H1 (cell line): ENCODE measurements around the gene CCDC7. TPM values are rescaled to one million over a fixed set of nuclear protein-coding genes. Genes with fewer than 3 reads are reported as not detected.

Experiments
- CTCF ChIA-PET: fragments of 300-600 bp; sonication (Branson Sonifier 250); formaldehyde crosslinking; loops from one replicate; lab custom pipeline; 2021; ENCODE audit not compliant: partially characterized antibody; lab: Charles Lee
- POLR2A ChIA-PET: fragments of 300-600 bp; sonication (Branson Sonifier 250); formaldehyde crosslinking; loops from one replicate; lab custom pipeline; 2021; ENCODE audit warnings: inconsistent platforms; ENCODE audit not compliant: partially characterized antibody; lab: Charles Lee
- DNase-seq, 2 experiments: peaks; one replicate each; pipeline versions ENCODE4 v3.0.0 to v3.0.0-alpha.2; 2010 to 2022; ENCODE audit warnings: low spot score in 2 of 2, low read depth in 1 of 2, mixed read lengths in 1 of 2
- FAIRE-seq: peaks from 2 replicates; lab custom pipeline; 2011; peaks lifted over from hg19 to GRCh38; lab: Jason Lieb, UNC
- H2AFZ ChIP-seq: 2 replicates; pipeline ENCODE4 v1.8.1; 2012; ENCODE audit warnings: low read length, inconsistent platforms
- H2AK5ac ChIP-seq: 2 replicates; pipeline ENCODE4 v1.6.1; 2013; ENCODE audit warnings: low read depth, low read length
- H2BK120ac ChIP-seq: replicated peaks from 2 replicates; pipeline ENCODE3; 2013; ENCODE audit warnings: low read depth, low read length, inconsistent platforms
- H2BK12ac ChIP-seq: 2 replicates; pipeline ENCODE4 v1.6.1; 2013; ENCODE audit warnings: low read depth, low read length
- H2BK15ac ChIP-seq: 2 replicates; pipeline ENCODE4 v1.6.1; 2013; ENCODE audit warnings: low read length
- H2BK20ac ChIP-seq: 2 replicates; pipeline ENCODE4 v1.6.1; 2013; ENCODE audit warnings: low read length
- H2BK5ac ChIP-seq: 2 replicates; pipeline ENCODE4 v1.6.1; 2013; ENCODE audit warnings: low read depth, low read length
- H3K14ac ChIP-seq: 2 replicates; pipeline ENCODE4 v1.6.1; 2013; ENCODE audit warnings: inconsistent platforms; ENCODE audit not compliant: insufficient read length
- H3K18ac ChIP-seq: 2 replicates; pipeline ENCODE4 v1.6.1; 2013; ENCODE audit warnings: low read length; ENCODE audit errors: extremely low read depth
- H3K23ac ChIP-seq: 2 replicates; pipeline ENCODE4 v1.6.1; 2013; ENCODE audit warnings: inconsistent platforms; ENCODE audit not compliant: insufficient read length
- H3K23me2 ChIP-seq: 2 replicates; pipeline ENCODE4 v1.6.1; 2013; ENCODE audit warnings: low read depth, low read length
- H3K27ac ChIP-seq: 2 replicates; pipeline ENCODE4 v1.6.1; 2011; ENCODE audit warnings: low read depth, low read length, inconsistent platforms
- H3K27me3 ChIP-seq, 4 experiments: replicated peaks in 1 of 4; 1 replicate in 1 of 4; 2 replicates in 3 of 4; pipeline versions ENCODE4 v1.6.1 to v1.8.1; 2011 to 2013; ENCODE audit warnings: low read length in 3 of 4, mild to moderate bottlenecking in 3 of 4, inconsistent platforms in 2 of 4, mixed read lengths in 2 of 4, moderate library complexity in 1 of 4; ENCODE audit not compliant: control insufficient read depth in 3 of 4, insufficient read depth in 3 of 4; ENCODE audit errors: extremely low read depth in 1 of 4
- H3K36me3 ChIP-seq, 4 experiments: 2 replicates each; pipeline versions ENCODE4 v1.6.1 to v1.8.1; 2011 to 2013; ENCODE audit warnings: mild to moderate bottlenecking in 4 of 4, low read length in 3 of 4, moderate library complexity in 2 of 4, control low read depth in 1 of 4, inconsistent platforms in 1 of 4; ENCODE audit not compliant: insufficient read depth in 4 of 4, control insufficient read depth in 2 of 4
- H3K4ac ChIP-seq: replicated peaks from 2 replicates; pipeline ENCODE3; 2013; ENCODE audit warnings: low read length, low read depth, mixed read lengths, inconsistent platforms; ENCODE audit not compliant: insufficient read length
- H3K4me1 ChIP-seq, 4 experiments: replicated peaks in 1 of 4; 1 replicate in 1 of 4; 2 replicates in 3 of 4; pipeline versions ENCODE4 v1.6.1 to v1.8.1; 2011 to 2013; ENCODE audit warnings: low read length in 3 of 4, inconsistent platforms in 2 of 4, mixed read lengths in 1 of 4; ENCODE audit not compliant: insufficient read depth in 4 of 4, control insufficient read depth in 3 of 4
- H3K4me2 ChIP-seq, 2 experiments: 2 replicates each; pipeline versions ENCODE4 v1.6.1 to v1.8.1; 2011 to 2013; ENCODE audit warnings: low read depth in 2 of 2, low read length in 2 of 2, control low read depth in 1 of 2, inconsistent platforms in 1 of 2, mild to moderate bottlenecking in 1 of 2; ENCODE audit not compliant: insufficient read depth in 1 of 2
- H3K4me3 ChIP-seq, 4 experiments: fragments of 200-600, 300-600 bp in 1 of 4; sonication (generic), shearing (Covaris generic), sonication (Bioruptor Twin) in 1 of 4; 2 replicates each; pipeline versions ENCODE4 v1.5.1 to v1.8.1; 2011 to 2016; ENCODE audit warnings: low read length in 4 of 4, low read depth in 3 of 4, control low read depth in 2 of 4, inconsistent platforms in 2 of 4, mild to moderate bottlenecking in 2 of 4, mixed read lengths in 1 of 4, moderate library complexity in 1 of 4; ENCODE audit not compliant: insufficient read depth in 2 of 4; ENCODE audit errors: extremely low read depth in 1 of 4
- H3K56ac ChIP-seq: replicated peaks from 2 replicates; pipeline ENCODE3; 2013; ENCODE audit warnings: low read depth, mild to moderate bottlenecking, mixed read lengths, low read length, inconsistent platforms; ENCODE audit not compliant: insufficient read length
- H3K79me1 ChIP-seq: 2 replicates; pipeline ENCODE4 v1.6.1; 2013; ENCODE audit warnings: low read depth, low read length, control low read depth
- H3K79me2 ChIP-seq, 2 experiments: 2 replicates each; pipeline versions ENCODE4 v1.6.1 to v1.8.1; 2012 to 2013; ENCODE audit warnings: low read length in 2 of 2, mild to moderate bottlenecking in 2 of 2, inconsistent platforms in 1 of 2; ENCODE audit not compliant: insufficient read depth in 2 of 2, control insufficient read depth in 1 of 2
- H3K9ac ChIP-seq, 4 experiments: replicated peaks in 1 of 4; 1 replicate in 1 of 4; 2 replicates in 3 of 4; pipeline versions ENCODE4 v1.6.1 to v1.8.1; 2011 to 2013; ENCODE audit warnings: low read depth in 3 of 4, low read length in 3 of 4, control low read depth in 2 of 4, mild to moderate bottlenecking in 2 of 4, moderate library complexity in 2 of 4, inconsistent platforms in 1 of 4; ENCODE audit errors: extremely low read depth in 1 of 4
- H3K9me3 ChIP-seq, 2 experiments: 2 replicates each; pipeline versions ENCODE4 v1.6.1 to v1.8.1; 2012 to 2013; ENCODE audit warnings: mild to moderate bottlenecking in 2 of 2, moderate library complexity in 2 of 2, control low read depth in 1 of 2, inconsistent platforms in 1 of 2, low read depth in 1 of 2, low read length in 1 of 2, mixed read lengths in 1 of 2; ENCODE audit not compliant: insufficient read depth in 2 of 2
- H4K20me1 ChIP-seq, 2 experiments: replicated peaks in 1 of 2; 2 replicates each; pipeline versions ENCODE3 to v1.8.1; 2011 to 2013; ENCODE audit warnings: inconsistent platforms in 2 of 2, low read length in 2 of 2, mild to moderate bottlenecking in 1 of 2; ENCODE audit not compliant: insufficient read depth in 2 of 2, control insufficient read depth in 1 of 2
- H4K5ac ChIP-seq: 2 replicates; pipeline ENCODE4 v1.6.1; 2013; ENCODE audit warnings: low read length, low read depth, mixed read lengths, inconsistent platforms; ENCODE audit not compliant: insufficient read length
- H4K8ac ChIP-seq: 2 replicates; pipeline ENCODE4 v1.8.0; 2013; ENCODE audit warnings: mild to moderate bottlenecking, moderate library complexity, low read length, inconsistent platforms; ENCODE audit not compliant: insufficient read depth; ENCODE audit errors: extremely low read depth
- H4K91ac ChIP-seq: replicated peaks from 2 replicates; pipeline ENCODE3; 2013; ENCODE audit warnings: low read length, mixed read lengths, inconsistent platforms; ENCODE audit not compliant: insufficient read length
- CBX5 ChIP-seq: fragments of 300-800, 300-1000 bp; sonication (generic); IDR thresholded peaks from 2 replicates; pipeline ENCODE4 v1.7.1; 2016; ENCODE audit warnings: antibody characterized with exemption, low read length, low read depth
- CEBPB ChIP-seq: IDR thresholded peaks from 2 replicates; pipeline ENCODE4 v1.6.1; 2012; ENCODE audit warnings: low read depth, low read length
- RAD21 ChIP-seq, 2 experiments: IDR thresholded peaks in 1 of 2; conservative IDR thresholded peaks in 1 of 2; 2 replicates each; pipeline ENCODE4 v1.6.1; 2011; ENCODE audit warnings: low read depth in 2 of 2, low read length in 2 of 2, improper control_type of control experiment in 1 of 2, inconsistent platforms in 1 of 2, mild to moderate bottlenecking in 1 of 2, moderate library complexity in 1 of 2
- TAF1 ChIP-seq: IDR thresholded peaks from 2 replicates; pipeline ENCODE4 v1.6.1; 2011; ENCODE audit warnings: mild to moderate bottlenecking, low read depth, low read length
- polyA plus RNA-seq, 7 experiments: library from polyadenylated mRNA; depleted of rRNA in 3 of 7; stranded (reverse) in 5 of 7; unstranded in 2 of 7; fragments of >200 nt in 5 of 7; fragments of 200-250 nt in 2 of 7; gene quantifications; 1 replicate in 5 of 7; 2 replicates in 1 of 7; 4 replicates in 1 of 7; pipeline versions ENCODE4 v1.2.1 to v1.2.3, GENCODE V29; 2011 to 2013; ENCODE audit warnings: missing spikeins in 2 of 7, mixed read lengths in 2 of 7
- total RNA-seq: library from RNA; stranded (reverse); fragmentation: NEBNext Ultra II Directional; extraction: Animal tissue kit (Norgen Biotek cat#: 25700); gene quantifications from 2 replicates; pipeline ENCODE4 v1.2.1, GENCODE V29; 2021

Gene CCDC7
- total and polyA plus RNA-seq, 2 of the 8 experiments (the other 6 are each of a cell fraction or from before 2014, with no cell fraction given) = 0.18 to 0.74 TPM

DNA sequence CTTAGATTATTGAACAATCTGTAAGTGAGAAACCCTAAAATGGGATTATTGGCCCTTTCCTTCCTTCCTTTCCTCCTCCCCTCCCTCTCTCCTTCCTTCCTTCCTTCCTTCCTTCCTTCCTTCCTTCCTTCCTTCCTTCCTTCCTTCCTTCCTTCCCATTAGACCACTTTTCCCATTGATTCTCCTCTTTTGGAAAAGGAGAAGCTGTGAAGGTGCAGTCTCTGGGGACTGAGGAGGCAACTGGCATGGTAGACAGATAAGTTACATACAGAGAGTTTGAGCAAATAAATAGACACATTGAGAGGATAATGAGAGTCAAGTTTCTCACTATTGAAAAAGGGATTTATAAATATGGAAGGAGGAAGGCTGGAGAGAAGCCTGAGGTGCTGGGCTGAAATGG is 45.0 kb upstream of the CCDC7 start:
- ChIA-PET CTCF (no interaction called here), POLR2A (no interaction called here)
- no peaks in the 10 kb centered on the region for H3K9me3 ChIP-seq
- no peak overlapping the region for H4K8ac ChIP-seq
- no peak overlapping the region for H2AK5ac ChIP-seq
- no peak overlapping the region for H2BK15ac ChIP-seq
- H3K36me3 ChIP-seq = no peaks in the 10 kb centered on the region
- H2BK12ac ChIP-seq = no peak overlapping the region
- no peaks in the 10 kb centered on the region for H3K23me2 ChIP-seq
- H3K9ac ChIP-seq = no peak overlapping the region
- no peaks in the 10 kb centered on the region for H3K4me1 ChIP-seq
- H3K4ac ChIP-seq = no peak overlapping the region
- no peak overlapping the region for H2AFZ ChIP-seq
- no peak overlapping the region for H2BK5ac ChIP-seq
- H3K4me3 ChIP-seq = no peak overlapping the region
- no peak overlapping the region for H3K23ac ChIP-seq
- no peaks in the 10 kb centered on the region for H3K79me1 ChIP-seq
- H4K91ac ChIP-seq = no peak overlapping the region
- no peaks in the 10 kb centered on the region for H4K20me1 ChIP-seq
- no peak overlapping the region for H2BK120ac ChIP-seq
- no peak overlapping the region for H3K56ac ChIP-seq
- no peaks in the 10 kb centered on the region for H3K79me2 ChIP-seq
- no peak overlapping the region for H3K27ac ChIP-seq
- DNase-seq (no peak), FAIRE-seq (no peak)
- H2BK20ac ChIP-seq = no peak overlapping the region
- no peak overlapping the region for H3K18ac ChIP-seq
- no peak overlapping the region for H3K4me2 ChIP-seq
- H3K27me3 ChIP-seq = no peaks in the 10 kb centered on the region
- no peak overlapping the region for H4K5ac ChIP-seq
- H3K14ac ChIP-seq = no peak overlapping the region
- TF ChIP-seq TAF1 (no peak), CEBPB (no peak), CBX5 (no peak), RAD21 (IDR thresholded peaks at IDR 0.05 in 1 of 2, conservative IDR thresholded peaks at IDR 0.05 in 1 of 2; ENCODE audit: low read depth in 2 of 2, low read length in 2 of 2) (no peak)
